MCF 10A (cell line): Measurements from ENCODE around the gene WFS1. TPM values are rescaled to one million over a fixed set of nuclear protein-coding genes. Genes with fewer than 3 reads are reported as not detected.

Experiments used
- BruUV-seq: library from RNA; stranded (reverse); fragments of 400-500 nt; replicated peaks from 2 replicates; lab custom pipeline; 2021; lab: Mats Ljungman, UMichigan
- CTCF ChIA-PET: fragments of 300-600 bp; sonication (Branson Sonifier 250); formaldehyde crosslinking; extraction: SDS; loops from one replicate; lab custom pipeline; 2021; ENCODE audit warnings: antibody characterized with exemption, inconsistent platforms; lab: Yijun Ruan, JAX
- POLR2A ChIA-PET: fragments of 300-600, 350-650 bp; sonication (Branson Sonifier 250); formaldehyde crosslinking; extraction: SDS; loops from one replicate; lab custom pipeline; 2020; ENCODE audit warnings: antibody characterized with exemption, inconsistent platforms; lab: Yijun Ruan, JAX
- DNase-seq: peaks from one replicate; pipeline ENCODE4 v3.0.0-alpha.2; 2018; ENCODE audit not compliant: unreplicated experiment
- H3K27ac Mint-ChIP-seq: one replicate; pipeline ENCODE4 v1.8.0; 2022; ENCODE audit warnings: mild to moderate bottlenecking, low read depth, mixed read lengths; ENCODE audit not compliant: unreplicated experiment
- H3K27me3 Mint-ChIP-seq: one replicate; pipeline ENCODE4 v1.8.0; 2022; ENCODE audit warnings: mixed read lengths; ENCODE audit not compliant: insufficient read depth, unreplicated experiment
- H3K36me3 Mint-ChIP-seq: one replicate; pipeline ENCODE4 v1.8.0; 2022; ENCODE audit warnings: mild to moderate bottlenecking, moderate library complexity, mixed read lengths; ENCODE audit not compliant: insufficient read depth, unreplicated experiment
- H3K4me1 Mint-ChIP-seq: one replicate; pipeline ENCODE4 v1.8.0; 2022; ENCODE audit warnings: mixed read lengths; ENCODE audit not compliant: insufficient read depth, unreplicated experiment
- H3K4me3 Mint-ChIP-seq: one replicate; pipeline ENCODE4 v1.8.0; 2022; ENCODE audit warnings: mild to moderate bottlenecking, moderate library complexity, mixed read lengths; ENCODE audit not compliant: unreplicated experiment
- H3K9me3 Mint-ChIP-seq: one replicate; pipeline ENCODE4 v1.8.0; 2022; ENCODE audit warnings: mixed read lengths; ENCODE audit not compliant: unreplicated experiment
- intact Hi-C: fragments of 100-400 bp; cut with micrococcal nuclease; formaldehyde crosslinking; loops from 2 replicates; pipeline ENCODE4 v1.14.1; 2022
- total RNA-seq: library from RNA; stranded (reverse); gene quantifications from 2 replicates; pipeline ENCODE4 v1.2.3, GENCODE V29; 2022
- TF ChIP-seq, protein P1 (sequence below): fragments of 200-600 bp; IDR thresholded peaks from one replicate; pipeline ENCODE4 v1.8.0; 2022; ENCODE audit warnings: antibody characterized with exemption, mild to moderate bottlenecking; ENCODE audit not compliant: unreplicated experiment

WFS1 gene
- total RNA-seq, 1 experiment from 2014 or later = 41.7 TPM

DNA sequence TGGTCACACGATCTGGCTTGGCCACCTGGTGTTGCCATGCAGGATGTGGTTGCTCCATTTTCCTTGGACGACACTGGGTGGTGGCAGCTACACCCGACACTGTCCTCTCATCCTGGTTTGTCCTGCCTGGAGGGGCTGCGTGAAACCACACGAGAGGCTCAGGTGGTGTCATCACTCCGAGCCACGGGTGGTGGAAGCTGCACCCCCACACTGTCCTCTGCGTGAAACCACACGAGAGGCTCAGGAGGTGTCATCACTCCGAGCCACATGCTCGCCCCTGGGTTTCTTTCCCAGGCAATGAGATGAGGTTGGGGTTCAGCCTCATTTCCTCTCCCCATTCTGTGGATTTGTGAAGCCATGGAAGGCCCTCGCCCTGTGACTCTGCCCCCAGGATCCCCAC, 34.3 kb downstream of the WFS1 start:
- no peak for DNase-seq
- BruUV-seq = no TSS peak
- intact Hi-C loops = no loop called here
- H3K4me3 Mint-ChIP-seq = no peak overlapping the region
- no peaks in the 10 kb centered on the region for H3K27me3 Mint-ChIP-seq
- H3K9me3 Mint-ChIP-seq = peaks cover 7% of the 10 kb centered on the region
- ChIA-PET POLR2A (no interaction called here), CTCF (no interaction called here)
- H3K4me1 Mint-ChIP-seq = no peaks in the 10 kb centered on the region
- no peak overlapping the region for H3K27ac Mint-ChIP-seq
- TF ChIP-seq, protein P1, sequence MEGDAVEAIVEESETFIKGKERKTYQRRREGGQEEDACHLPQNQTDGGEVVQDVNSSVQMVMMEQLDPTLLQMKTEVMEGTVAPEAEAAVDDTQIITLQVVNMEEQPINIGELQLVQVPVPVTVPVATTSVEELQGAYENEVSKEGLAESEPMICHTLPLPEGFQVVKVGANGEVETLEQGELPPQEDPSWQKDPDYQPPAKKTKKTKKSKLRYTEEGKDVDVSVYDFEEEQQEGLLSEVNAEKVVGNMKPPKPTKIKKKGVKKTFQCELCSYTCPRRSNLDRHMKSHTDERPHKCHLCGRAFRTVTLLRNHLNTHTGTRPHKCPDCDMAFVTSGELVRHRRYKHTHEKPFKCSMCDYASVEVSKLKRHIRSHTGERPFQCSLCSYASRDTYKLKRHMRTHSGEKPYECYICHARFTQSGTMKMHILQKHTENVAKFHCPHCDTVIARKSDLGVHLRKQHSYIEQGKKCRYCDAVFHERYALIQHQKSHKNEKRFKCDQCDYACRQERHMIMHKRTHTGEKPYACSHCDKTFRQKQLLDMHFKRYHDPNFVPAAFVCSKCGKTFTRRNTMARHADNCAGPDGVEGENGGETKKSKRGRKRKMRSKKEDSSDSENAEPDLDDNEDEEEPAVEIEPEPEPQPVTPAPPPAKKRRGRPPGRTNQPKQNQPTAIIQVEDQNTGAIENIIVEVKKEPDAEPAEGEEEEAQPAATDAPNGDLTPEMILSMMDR = no peak
- H3K36me3 Mint-ChIP-seq = peaks cover 5% of the 10 kb centered on the region

DNA sequence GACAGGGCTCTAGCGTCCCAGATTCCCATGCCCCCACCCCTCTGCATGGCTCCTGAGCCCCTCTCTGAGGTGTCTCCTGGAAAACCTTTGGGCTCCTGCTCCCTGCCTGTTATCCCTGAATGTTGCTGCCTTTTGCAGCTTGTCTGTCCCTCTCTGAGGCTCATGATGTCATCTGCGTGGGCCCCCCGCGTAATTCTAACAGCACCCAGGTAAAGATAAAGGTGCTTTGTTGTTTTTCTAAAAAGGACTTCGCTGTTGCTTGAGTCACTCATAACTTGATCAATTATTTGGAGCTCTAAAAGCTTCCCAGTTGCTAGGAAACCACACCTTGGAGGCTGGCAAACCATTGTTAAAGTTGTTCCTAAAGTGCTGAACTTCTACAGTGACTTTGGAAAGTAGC, 36.6 kb downstream of the WFS1 start:
- intact Hi-C loops = no loop called here
- H3K4me1 Mint-ChIP-seq = no peaks in the 10 kb centered on the region
- no peak overlapping the region for H3K4me3 Mint-ChIP-seq
- no peaks in the 10 kb centered on the region for H3K27me3 Mint-ChIP-seq
- no peak overlapping the region for H3K27ac Mint-ChIP-seq
- CTCF ChIA-PET = interaction anchor here (0.8 to 2.3 kb wide), 2 partner anchors 24 to 56 kb away, joined by 3 to 14 read pairs; no protein-coding TSS in a partner anchor
- DNase-seq = no peak
- no TSS peak for BruUV-seq
- POLR2A ChIA-PET = interaction anchor here (1.2 kb wide), 1 partner anchor 10 kb away, joined by 3 read pairs; no protein-coding TSS in a partner anchor
- peaks cover 3% of the 10 kb centered on the region for H3K9me3 Mint-ChIP-seq
- TF ChIP-seq, protein P1 = no peak
- H3K36me3 Mint-ChIP-seq = peaks cover 5% of the 10 kb centered on the region

DNA sequence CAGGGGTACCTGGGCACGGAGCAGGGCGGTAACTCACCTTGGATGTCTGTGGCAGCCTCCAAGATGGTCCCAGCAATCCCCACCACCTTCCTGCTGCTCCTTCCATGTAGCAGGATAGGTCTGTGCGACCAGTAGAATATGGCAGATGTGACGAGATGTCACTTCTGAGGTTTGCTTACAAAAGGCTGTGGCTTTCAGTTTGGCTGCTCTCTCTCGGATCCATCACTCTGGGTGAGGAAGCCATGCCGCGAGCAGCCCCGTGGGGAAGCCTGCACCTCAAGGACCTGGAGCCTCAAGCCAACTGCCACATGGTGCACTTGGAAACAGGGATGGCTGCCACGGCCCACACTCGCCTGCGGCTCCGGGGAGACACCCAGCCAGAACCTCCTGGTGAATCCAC, 37.6 kb downstream of the WFS1 start:
- H3K4me3 Mint-ChIP-seq = no peak overlapping the region
- H3K9me3 Mint-ChIP-seq = no peaks in the 10 kb centered on the region
- H3K4me1 Mint-ChIP-seq = no peaks in the 10 kb centered on the region
- DNase-seq = no peak
- H3K27me3 Mint-ChIP-seq = no peaks in the 10 kb centered on the region
- intact Hi-C loops = no loop called here
- peaks cover 3% of the 10 kb centered on the region for H3K36me3 Mint-ChIP-seq
- TF ChIP-seq, protein P1 = no peak
- ChIA-PET POLR2A (no interaction called here), CTCF (no interaction called here)
- H3K27ac Mint-ChIP-seq = no peak overlapping the region
- BruUV-seq = no TSS peak

DNA sequence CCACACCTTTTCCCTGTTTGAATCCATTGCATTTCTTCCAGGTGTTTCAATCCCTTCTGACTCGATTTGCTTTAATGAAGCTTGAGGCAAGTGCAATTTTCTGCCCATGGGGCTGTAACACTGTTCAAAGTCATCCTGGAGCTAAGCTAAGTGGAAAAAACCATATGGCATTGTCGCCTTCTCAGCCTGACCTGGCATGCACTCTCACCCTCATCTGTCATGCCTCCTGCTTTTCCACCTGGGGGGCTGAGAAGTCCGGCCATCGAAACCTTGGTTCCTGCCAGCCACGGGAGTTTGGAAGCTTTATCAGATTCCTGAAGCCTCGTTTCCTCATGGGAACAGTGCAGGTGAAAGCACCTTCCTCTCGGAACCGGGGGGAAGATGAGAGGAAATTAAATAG, 38.2 kb downstream of the WFS1 start:
- H3K27me3 Mint-ChIP-seq = no peaks in the 10 kb centered on the region
- H3K4me3 Mint-ChIP-seq = no peak overlapping the region
- no peak for DNase-seq
- no peaks in the 10 kb centered on the region for H3K36me3 Mint-ChIP-seq
- no peak overlapping the region for H3K27ac Mint-ChIP-seq
- ChIA-PET CTCF (interaction anchor here (0.8 kb wide), 1 partner anchor 59 kb away, joined by 3 read pairs; no protein-coding TSS in a partner anchor), POLR2A (no interaction called here)
- TF ChIP-seq, protein P1 = no peak
- H3K4me1 Mint-ChIP-seq = no peaks in the 10 kb centered on the region
- intact Hi-C loops = no loop called here
- H3K9me3 Mint-ChIP-seq = no peaks in the 10 kb centered on the region
- BruUV-seq = no TSS peak
